Measurements from ENCODE around the gene RETN. TPM values are rescaled to one million over a fixed set of nuclear protein-coding genes. Genes with fewer than 3 reads are reported as not detected.

Gene RETN
- total and polyA plus RNA-seq, 2 donors from 2014 or later: 1.1 TPM; not detected in 1

DNA sequence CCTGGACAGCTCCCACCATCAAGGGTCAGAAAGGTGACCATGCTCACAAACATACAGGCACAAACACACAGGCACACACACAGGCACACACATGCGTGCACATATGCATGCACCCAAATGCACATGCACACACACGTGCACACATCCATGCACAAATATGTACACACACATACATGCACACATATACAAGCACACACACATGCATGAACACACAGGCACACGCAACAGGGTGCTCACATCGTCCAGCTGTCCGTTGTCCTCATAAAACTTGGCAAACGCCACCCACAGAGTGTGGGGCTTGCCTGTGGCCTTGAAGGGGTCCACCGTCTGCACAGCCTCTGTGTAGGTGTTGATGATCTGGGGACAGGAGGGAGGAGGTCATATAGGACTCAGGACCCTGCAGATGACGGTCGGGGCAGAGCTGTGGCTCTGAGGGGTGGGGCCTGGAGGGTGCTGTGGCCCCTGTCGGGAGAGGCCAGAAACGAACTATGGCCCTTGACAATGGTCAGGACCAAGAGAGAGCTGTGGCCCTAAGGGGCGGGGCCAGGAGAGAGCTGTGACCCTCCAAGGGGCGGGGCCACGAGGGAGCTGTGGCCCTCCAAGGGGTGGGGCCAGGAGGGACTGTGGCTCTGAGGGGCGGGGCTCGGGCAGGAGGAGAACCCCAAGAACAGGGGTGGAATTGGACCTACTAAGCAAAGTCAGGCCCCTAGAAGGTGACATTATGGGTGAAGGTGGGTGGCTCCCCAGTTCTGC, 45.7 kb upstream of the RETN start:
- H3K36me3 ChIP-seq (ENCODE audit: control insufficient read depth in 2 of 3, insufficient read depth in 3 of 3, low read length in 3 of 3): peaks cover 6 to 44% (median 20%) of the 10 kb centered on the region in 3 donors
- H3K9ac ChIP-seq (ENCODE audit: low read length in 3 of 3): no peak overlapping the region
- intact Hi-C loops (cut with DNase I): no loop called here
- H3K4me3 ChIP-seq (ENCODE audit: low read length in 3 of 3): no peak overlapping the region
- peaks cover 0 to 21% (median 6%) of the 10 kb centered on the region in 3 donors for H3K4me1 ChIP-seq (ENCODE audit: control insufficient read depth in 2 of 3, insufficient read depth in 2 of 3, low read depth in 1 of 3, low read length in 3 of 3)
- TF ChIP-seq, protein P1, sequence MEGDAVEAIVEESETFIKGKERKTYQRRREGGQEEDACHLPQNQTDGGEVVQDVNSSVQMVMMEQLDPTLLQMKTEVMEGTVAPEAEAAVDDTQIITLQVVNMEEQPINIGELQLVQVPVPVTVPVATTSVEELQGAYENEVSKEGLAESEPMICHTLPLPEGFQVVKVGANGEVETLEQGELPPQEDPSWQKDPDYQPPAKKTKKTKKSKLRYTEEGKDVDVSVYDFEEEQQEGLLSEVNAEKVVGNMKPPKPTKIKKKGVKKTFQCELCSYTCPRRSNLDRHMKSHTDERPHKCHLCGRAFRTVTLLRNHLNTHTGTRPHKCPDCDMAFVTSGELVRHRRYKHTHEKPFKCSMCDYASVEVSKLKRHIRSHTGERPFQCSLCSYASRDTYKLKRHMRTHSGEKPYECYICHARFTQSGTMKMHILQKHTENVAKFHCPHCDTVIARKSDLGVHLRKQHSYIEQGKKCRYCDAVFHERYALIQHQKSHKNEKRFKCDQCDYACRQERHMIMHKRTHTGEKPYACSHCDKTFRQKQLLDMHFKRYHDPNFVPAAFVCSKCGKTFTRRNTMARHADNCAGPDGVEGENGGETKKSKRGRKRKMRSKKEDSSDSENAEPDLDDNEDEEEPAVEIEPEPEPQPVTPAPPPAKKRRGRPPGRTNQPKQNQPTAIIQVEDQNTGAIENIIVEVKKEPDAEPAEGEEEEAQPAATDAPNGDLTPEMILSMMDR (IDR thresholded peaks at IDR 0.05; ENCODE audit: borderline replicate concordance, extremely low read depth, insufficient read depth): no peak
- no peaks in the 10 kb centered on the region for H3K9me3 ChIP-seq (ENCODE audit: control insufficient read depth in 2 of 3, insufficient read depth in 1 of 3, low read length in 3 of 3)
- H3K27ac ChIP-seq (ENCODE audit: low read depth in 2 of 2, low read length in 2 of 2): no peak overlapping the region
- no peaks in the 10 kb centered on the region for H3K27me3 ChIP-seq (ENCODE audit: control insufficient read depth, insufficient read depth, low read length)
- DNase-seq: no peak
- FAIRE-seq: no peak

DNA sequence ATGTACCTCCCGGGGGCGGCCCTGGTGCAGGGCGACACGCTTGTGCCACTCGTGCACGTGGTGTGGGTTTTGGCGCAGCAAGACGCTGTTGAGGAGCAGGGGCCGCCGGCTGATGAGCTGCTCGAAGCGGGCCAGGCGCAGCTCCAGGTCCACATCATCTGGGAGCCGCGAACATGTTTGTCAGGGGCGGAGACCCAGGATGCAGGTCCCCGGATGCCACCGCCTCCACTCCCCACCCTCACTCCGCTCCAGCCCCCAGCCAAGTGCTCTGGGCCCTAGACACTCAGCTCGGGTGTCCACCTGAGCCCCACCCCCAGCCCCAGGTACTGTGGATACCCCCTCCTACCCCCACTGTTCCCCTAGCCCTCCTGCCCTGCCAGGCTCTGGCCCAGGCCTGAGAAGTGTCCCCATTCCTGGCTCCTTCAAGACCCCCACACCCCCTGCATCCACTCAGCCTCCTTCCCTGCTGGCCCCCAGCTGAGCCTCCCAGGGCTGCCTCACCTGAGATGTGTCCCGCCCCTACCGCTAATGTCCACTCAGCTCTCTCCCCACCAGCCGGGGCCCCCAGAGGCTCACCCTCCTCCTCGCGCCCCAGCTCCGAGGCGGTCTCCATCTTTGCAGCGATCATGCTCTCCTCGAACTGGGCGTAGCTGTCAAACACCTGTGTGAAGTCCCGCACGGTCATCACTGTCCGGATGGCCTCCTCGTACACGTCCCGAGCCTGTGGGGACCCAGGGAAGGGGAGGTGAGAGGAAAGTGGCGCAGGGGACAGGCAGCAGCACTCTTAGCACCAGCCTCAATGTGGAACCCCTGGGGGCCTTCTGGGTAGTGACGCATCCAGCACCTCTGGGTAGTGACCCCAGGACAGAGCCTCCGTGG, 44.9 kb upstream of the RETN start:
- TF ChIP-seq, protein P1 (IDR thresholded peaks at IDR 0.05; ENCODE audit: borderline replicate concordance, extremely low read depth, insufficient read depth): no peak
- Histone ChIP-seq H3K9me3 (ENCODE audit: control insufficient read depth in 2 of 3, insufficient read depth in 1 of 3, low read length in 3 of 3) (no peaks in the 10 kb centered on the region), H3K36me3 (ENCODE audit: control insufficient read depth in 2 of 3, insufficient read depth in 3 of 3, low read length in 3 of 3) (peaks cover 6 to 44% (median 20%) of the 10 kb centered on the region in 3 donors), H3K27ac (ENCODE audit: low read depth in 2 of 2, low read length in 2 of 2) (no peak overlapping the region), H3K27me3 (ENCODE audit: control insufficient read depth, insufficient read depth, low read length) (no peaks in the 10 kb centered on the region), H3K4me1 (ENCODE audit: control insufficient read depth in 2 of 3, insufficient read depth in 2 of 3, low read depth in 1 of 3, low read length in 3 of 3) (peaks cover 0 to 20% (median 0%) of the 10 kb centered on the region in 3 donors), H3K9ac (ENCODE audit: low read length in 3 of 3) (no peak overlapping the region), H3K4me3 (ENCODE audit: low read length in 3 of 3) (no peak overlapping the region)
- FAIRE-seq: no peak
- intact Hi-C loops (cut with DNase I): no loop called here
- no peak for DNase-seq

DNA sequence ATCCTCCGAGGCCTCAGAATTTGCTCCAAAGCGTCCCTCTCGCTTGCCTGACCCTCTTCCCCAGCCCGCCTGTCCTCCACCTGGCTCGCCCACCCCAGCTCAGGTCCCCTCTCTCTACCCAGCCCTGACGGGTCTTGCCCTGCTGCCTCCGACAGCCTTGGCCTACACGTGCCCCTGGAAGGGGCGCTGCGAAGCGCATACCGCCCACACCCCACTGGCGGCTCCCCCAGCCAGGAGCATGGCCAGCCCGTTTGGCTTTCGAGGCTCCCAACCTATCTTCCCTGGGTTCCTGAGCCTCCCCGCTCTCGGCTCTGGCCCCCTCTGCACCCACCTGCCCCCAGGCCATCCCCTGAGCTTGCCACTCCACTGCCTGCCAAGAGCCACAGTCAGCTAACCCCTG, 44.0 kb upstream of the RETN start:
- H3K9ac ChIP-seq (ENCODE audit: low read length in 3 of 3): no peak overlapping the region
- no peak for DNase-seq
- TF ChIP-seq, protein P1 (IDR thresholded peaks at IDR 0.05; ENCODE audit: borderline replicate concordance, extremely low read depth, insufficient read depth): no peak
- intact Hi-C loops (cut with DNase I): no loop called here
- H3K9me3 ChIP-seq (ENCODE audit: control insufficient read depth in 2 of 3, insufficient read depth in 1 of 3, low read length in 3 of 3): no peaks in the 10 kb centered on the region
- peaks cover 0 to 15% (median 0%) of the 10 kb centered on the region in 3 donors for H3K4me1 ChIP-seq (ENCODE audit: control insufficient read depth in 2 of 3, insufficient read depth in 2 of 3, low read depth in 1 of 3, low read length in 3 of 3)
- H3K27me3 ChIP-seq (ENCODE audit: control insufficient read depth, insufficient read depth, low read length): no peaks in the 10 kb centered on the region
- H3K27ac ChIP-seq (ENCODE audit: low read depth in 2 of 2, low read length in 2 of 2): no peak overlapping the region
- H3K4me3 ChIP-seq (ENCODE audit: low read length in 3 of 3): no peak overlapping the region
- no peak for FAIRE-seq
- peaks cover 6 to 44% (median 20%) of the 10 kb centered on the region in 3 donors for H3K36me3 ChIP-seq (ENCODE audit: control insufficient read depth in 2 of 3, insufficient read depth in 3 of 3, low read length in 3 of 3)
